ENCODE measurements around the gene CMTM8. TPM values are rescaled to one million over a fixed set of nuclear protein-coding genes. Genes with fewer than 3 reads are reported as not detected.

CMTM8 gene
- total and polyA plus RNA-seq, 2 of the 8 experiments (the other 6 are each of a cell fraction or from before 2014, with no cell fraction given): 10.5 to 22.4 TPM

DNA sequence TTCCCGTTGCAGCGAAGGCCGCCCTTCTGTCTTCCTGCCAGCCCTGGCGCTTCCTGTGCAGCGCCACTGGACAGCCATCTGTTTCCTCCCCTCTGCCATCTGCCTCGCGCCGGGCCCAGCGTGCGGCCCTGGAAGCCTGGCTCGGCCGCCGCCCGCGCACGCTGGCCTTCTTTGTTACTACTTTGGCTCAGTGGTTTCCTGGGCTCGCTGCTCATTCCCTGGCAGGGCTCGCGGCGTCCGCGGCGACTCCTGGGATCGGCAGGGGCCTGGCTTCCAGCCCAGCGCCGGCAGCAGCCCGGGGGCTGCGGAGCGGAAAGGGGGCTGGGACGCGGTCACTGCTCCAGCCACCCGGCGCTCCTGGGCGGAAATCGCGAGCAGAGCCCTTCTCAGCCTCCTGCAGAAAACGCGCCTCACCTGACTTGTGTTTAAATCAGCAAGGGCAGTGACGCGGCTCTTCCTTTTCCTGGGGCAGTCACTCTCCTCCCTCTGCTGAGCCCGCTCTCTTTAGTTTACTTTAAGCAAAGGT, 163.1 kb downstream of the CMTM8 start:
- no peak overlapping the region for H2BK12ac ChIP-seq (ENCODE audit: low read depth, low read length)
- no peak for FAIRE-seq
- TF ChIP-seq TCF12 (IDR thresholded peaks at IDR 0.05; ENCODE audit: low read depth, low read length): 0 out of 2 replicates have a peak, but pooled peaks have one; percentile 27
- TF ChIP-seq TBP (IDR thresholded peaks at IDR 0.05; ENCODE audit: low read depth, low read length): peak; percentile 32; the same call in 1 of the 2 replicates
- TF ChIP-seq CREB1 (IDR thresholded peaks at IDR 0.05): peak; percentile 26; the same call in 1 of the 2 replicates
- 0 out of 2 replicates have a peak, but pooled peaks have one; percentile 37 for TF ChIP-seq YY1 (IDR thresholded peaks at IDR 0.05; ENCODE audit: low read depth, low read length)
- peak; percentile 68 for TF ChIP-seq KDM4A (IDR thresholded peaks at IDR 0.05; ENCODE audit: low read depth, low read length, severe bottlenecking)
- TF ChIP-seq HDAC2 (IDR thresholded peaks at IDR 0.05; ENCODE audit: borderline replicate concordance in 1 of 2, low read depth in 2 of 2, low read length in 2 of 2): no peak
- peak; percentile 71 for TF ChIP-seq TAF1 (IDR thresholded peaks at IDR 0.05; ENCODE audit: low read depth, low read length)
- TF ChIP-seq, protein P1, sequence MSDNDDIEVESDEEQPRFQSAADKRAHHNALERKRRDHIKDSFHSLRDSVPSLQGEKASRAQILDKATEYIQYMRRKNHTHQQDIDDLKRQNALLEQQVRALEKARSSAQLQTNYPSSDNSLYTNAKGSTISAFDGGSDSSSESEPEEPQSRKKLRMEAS (IDR thresholded peaks at IDR 0.05): peak; percentile 88
- TF ChIP-seq GABPA (IDR thresholded peaks at IDR 0.05; ENCODE audit: borderline replicate concordance, insufficient read depth, low read length): peak; percentile 63; the same call in 1 of the 2 replicates

More for the DNA sequence above, 163.1 kb downstream of the CMTM8 start:
- peak in 1 of 2 experiments; percentile 80 for DNase-seq (ENCODE audit: low read depth in 1 of 2, low spot score in 2 of 2)
- Histone ChIP-seq H3K18ac (ENCODE audit: extremely low read depth, low read length) (peak overlapping the region; percentile 91; the same call in 1 of the 2 replicates), H2AFZ (ENCODE audit: low read length) (peak overlapping the region; percentile 29; the same call in 1 of the 2 replicates), H2BK5ac (ENCODE audit: low read depth, low read length) (peak overlapping the region; percentile 68; the same call in 1 of the 2 replicates), H3K56ac (replicated peaks; ENCODE audit: insufficient read length, low read depth, low read length) (peak overlapping the region; percentile 48), H3K4me3 (ENCODE audit: extremely low read depth in 1 of 4, insufficient read depth in 2 of 4, low read depth in 3 of 4, low read length in 4 of 4) (peak overlapping the region; percentile 19 to 51 (median 34)), H3K23me2 (ENCODE audit: low read depth, low read length) (no peaks in the 10 kb centered on the region; the same call in 1 of the 2 replicates), H4K8ac (ENCODE audit: extremely low read depth, insufficient read depth, low read length) (peak overlapping the region; percentile 97; the same call in 1 of the 2 replicates), H3K79me1 (ENCODE audit: low read depth, low read length) (peaks cover 4% of the 10 kb centered on the region; the same call in 1 of the 2 replicates), H3K27ac (ENCODE audit: low read depth, low read length) (peak overlapping the region; percentile 49; the same call in 1 of the 2 replicates), H3K27me3 (replicated peaks in 1 of 4; ENCODE audit: control insufficient read depth in 3 of 4, extremely low read depth in 1 of 4, insufficient read depth in 3 of 4, low read length in 3 of 4) (no peaks in the 10 kb centered on the region), H2BK15ac (ENCODE audit: low read length) (no peak overlapping the region), H3K4me1 (replicated peaks in 1 of 4; ENCODE audit: control insufficient read depth in 3 of 4, insufficient read depth in 4 of 4, low read length in 3 of 4) (peaks cover 2 to 5% (median 4%) of the 10 kb centered on the region in 4 experiments; a peak in 6 of 7 replicates), H3K4me2 (ENCODE audit: insufficient read depth in 1 of 2, low read depth in 2 of 2, low read length in 2 of 2) (peak overlapping the region; percentile 59 to 65), H3K4ac (replicated peaks; ENCODE audit: insufficient read length, low read depth, low read length) (no peak overlapping the region), H3K79me2 (ENCODE audit: control insufficient read depth in 1 of 2, insufficient read depth in 2 of 2, low read length in 2 of 2) (peaks cover 0 to 31% of the 10 kb centered on the region in 2 experiments; a peak in 3 of 4 replicates), H3K9me3 (ENCODE audit: insufficient read depth in 2 of 2, low read depth in 1 of 2, low read length in 1 of 2) (no peaks in the 10 kb centered on the region), H3K9ac (replicated peaks in 1 of 4; ENCODE audit: extremely low read depth in 1 of 4, low read depth in 3 of 4, low read length in 3 of 4) (peak overlapping the region in 3 of 4 experiments; percentile 54 to 63 (median 61); a peak in 5 of 7 replicates), H2BK120ac (replicated peaks; ENCODE audit: low read depth, low read length) (peak overlapping the region; percentile 48), H3K14ac (ENCODE audit: insufficient read length) (no peak overlapping the region), H3K23ac (ENCODE audit: insufficient read length) (no peak overlapping the region), H4K91ac (replicated peaks; ENCODE audit: insufficient read length, low read length) (peak overlapping the region; percentile 58), H2BK20ac (ENCODE audit: low read length) (0 out of 2 replicates have a peak overlapping the region, but pooled peaks have one; percentile 26), H4K5ac (ENCODE audit: insufficient read length, low read depth, low read length) (peak overlapping the region; percentile 62), H4K20me1 (replicated peaks in 1 of 2; ENCODE audit: control insufficient read depth in 1 of 2, insufficient read depth in 2 of 2, low read length in 2 of 2) (peaks cover 0 to under 1% of the 10 kb centered on the region in 2 experiments), H3K36me3 (ENCODE audit: control insufficient read depth in 2 of 4, insufficient read depth in 4 of 4, low read length in 3 of 4) (no peaks in the 10 kb centered on the region; a peak in 1 of 8 replicates), H2AK5ac (ENCODE audit: low read depth, low read length) (no peak overlapping the region)
- 6% methylated on average over 40 of the region's 41 CpGs; no CpG with 5 or more reads in 1 of the 2 experiments for WGBS, 2 experiments (ENCODE audit: extremely low coverage in 1 of 2, insufficient coverage in 1 of 2, insufficient read length in 1 of 2, insufficient replicate concordance in 2 of 2, low coverage in 1 of 2, low lambda C conversion rate in 2 of 2, missing lambda C conversion rate in 1 of 2)
- ChIA-PET POLR2A (ENCODE audit: partially characterized antibody) (interaction anchor here (1.0 to 1.9 kb wide), 3 partner anchors 8 to 10 kb away, joined by 4 to 7 read pairs (median 5); partner anchors contain the start of gene CMTM7), CTCF (ENCODE audit: partially characterized antibody) (interaction anchor here (0.6 to 12.8 kb wide), 7 partner anchors 12 to 609 kb away, joined by 3 to 121 read pairs (median 6); no protein-coding TSS in a partner anchor)
